Sigmoid colon (tissue), 7 donors: ENCODE measurements around the gene NATD1. TPM values are rescaled to one million over a fixed set of nuclear protein-coding genes. Genes with fewer than 3 reads are reported as not detected.

ENCODE experiments used
- DNase-seq: peaks from one replicate; pipeline ENCODE4 v3.0.0-alpha.2; 2019
- H3K27ac ChIP-seq, 4 donors: fragments of 200-600 bp; sonication (generic); one replicate each; pipeline ENCODE4 v1.5.1; 2016 to 2019; ENCODE audit warnings: mild to moderate bottlenecking in 1 of 4
- H3K27me3 ChIP-seq, 3 donors: fragments of 200-600 bp; sonication (generic); one replicate each; pipeline ENCODE4 v1.5.1; 2019; ENCODE audit warnings: mild to moderate bottlenecking in 1 of 3
- H3K36me3 ChIP-seq, 4 donors: fragments of 200-600 bp; sonication (generic); one replicate each; pipeline ENCODE4 v1.5.1; 2016 to 2019
- H3K4me1 ChIP-seq, 4 donors: fragments of 200-600 bp; sonication (generic); one replicate each; pipeline ENCODE4 v1.5.1; 2017 to 2019
- H3K4me3 ChIP-seq, 4 donors: fragments of 200-600 bp; sonication (generic); one replicate each; pipeline ENCODE4 v1.5.1; 2017 to 2019; ENCODE audit warnings: mild to moderate bottlenecking in 2 of 4, moderate library complexity in 1 of 4
- H3K9me3 ChIP-seq, 4 donors: fragments of 200-600 bp in 3 of 4; sonication (generic) in 3 of 4; one replicate each; pipeline versions ENCODE4 v1.5.1 to v1.6.1; 2013 to 2019
- CTCF ChIP-seq, 4 experiments: fragments of 450-650 bp in 3 of 4; fragments of 200-600 bp in 1 of 4; IDR thresholded peaks; one replicate each; pipeline ENCODE4 v1.5.1; 2016 to 2019; ENCODE audit warnings: antibody characterized with exemption in 4 of 4, mild to moderate bottlenecking in 3 of 4, moderate library complexity in 2 of 4
- EP300 ChIP-seq, 4 donors: sonication (generic); formaldehyde crosslinking; IDR thresholded peaks; one replicate each; pipeline ENCODE4 v1.6.1; 2017; ENCODE audit warnings: antibody characterized with exemption in 4 of 4
- POLR2A ChIP-seq, 2 donors: fragments of 450-650 bp; IDR thresholded peaks; one replicate each; pipeline ENCODE4 v1.6.1; 2016; ENCODE audit warnings: antibody characterized with exemption in 2 of 2, mild to moderate bottlenecking in 2 of 2, moderate library complexity in 2 of 2
- POLR2AphosphoS5 ChIP-seq, 4 donors: sonication (generic); formaldehyde crosslinking; IDR thresholded peaks; one replicate each; pipeline ENCODE4 v1.6.1; 2017; ENCODE audit warnings: antibody characterized with exemption in 4 of 4
- WGBS, 2 donors: extraction: QIAGEN DNeasy Blood & Tissue Kit; methylation state at CpG; one replicate each; pipeline ENCODE4 v1.1.7; 2013; 5-methylcytosine and 5-hydroxymethylcytosine counted together
- intact Hi-C: fragments of 100-400 bp; cut with DNase I; formaldehyde crosslinking; loops from one replicate; pipeline ENCODE4 v1.15.1; 2023
- polyA plus RNA-seq, 3 donors: library from polyadenylated mRNA; stranded (reverse); fragments of 200-250 nt; gene quantifications; one replicate each; pipeline ENCODE4 v1.2.3, GENCODE V29; 2013
- total RNA-seq, 4 donors: library from RNA; depleted of rRNA; stranded (reverse); fragments of >200 nt; gene quantifications; one replicate each; pipeline ENCODE4 v1.1.0, GENCODE V29; 2016
- donor health status: healthy with polysubstance abuse.
- donor health status: Bipolar disorder and iron deficiency.
- donor health status: healthy.

The NATD1 gene
- total and polyA plus RNA-seq, 7 donors = 2.5 to 13.8 (median 6.8) TPM

- 68 to 74% methylated on average over 22 of the region's 22 CpGs for WGBS, 2 donors
- Histone ChIP-seq H3K36me3 (peaks cover 6 to 29% (median 20%) of the 10 kb centered on the region in 4 donors), H3K9me3 (no peaks in the 10 kb centered on the region), H3K27ac (peak overlapping the region in 1 of 4 donors; percentile 24), H3K4me3 (no peak overlapping the region), H3K27me3 (no peaks in the 10 kb centered on the region), H3K4me1 (peaks cover 0 to 40% (median 27%) of the 10 kb centered on the region in 4 donors)
- no peak for TF ChIP-seq POLR2AphosphoS5 (IDR thresholded peaks at IDR 0.05)
- TF ChIP-seq CTCF (IDR thresholded peaks at IDR 0.05) = no peak
- no peak for TF ChIP-seq EP300 (IDR thresholded peaks at IDR 0.05)
- TF ChIP-seq POLR2A (IDR thresholded peaks at IDR 0.05) = no peak
- peak; percentile 61 for DNase-seq
- intact Hi-C loops = no loop called here
Observed at GRCh38 chr17:21296097-21297025, 43.2 kb upstream of the NATD1 start.

- peak in 1 of 4 donors; percentile 51 for TF ChIP-seq POLR2AphosphoS5 (IDR thresholded peaks at IDR 0.05)
- no peak for TF ChIP-seq CTCF (IDR thresholded peaks at IDR 0.05)
- peak in 2 of 4 donors; percentile 23 to 38 for TF ChIP-seq EP300 (IDR thresholded peaks at IDR 0.05)
- H3K36me3 ChIP-seq = peaks cover 0 to 19% (median 10%) of the 10 kb centered on the region in 4 donors
- no peaks in the 10 kb centered on the region for H3K9me3 ChIP-seq
- DNase-seq = no peak
- intact Hi-C loops = no loop called here
- H3K4me1 ChIP-seq = peaks cover 0 to 48% (median 33%) of the 10 kb centered on the region in 4 donors
- peak overlapping the region in 2 of 4 donors; percentile 17 to 24 for H3K27ac ChIP-seq
- no peak overlapping the region for H3K4me3 ChIP-seq
- no peaks in the 10 kb centered on the region for H3K27me3 ChIP-seq
- WGBS, 2 donors = 63 to 68% methylated on average over 19 of the region's 19 CpGs
Observed at GRCh38 chr17:21295036-21295952, 42.1 kb upstream of the NATD1 start.

- TF ChIP-seq CTCF (IDR thresholded peaks at IDR 0.05) (no peak), POLR2AphosphoS5 (IDR thresholded peaks at IDR 0.05) (no peak), EP300 (IDR thresholded peaks at IDR 0.05) (no peak), POLR2A (IDR thresholded peaks at IDR 0.05) (no peak)
- H3K9me3 ChIP-seq = no peaks in the 10 kb centered on the region
- H3K36me3 ChIP-seq = peaks cover 0 to 11% (median 4%) of the 10 kb centered on the region in 4 donors
- intact Hi-C loops = no loop called here
- no peaks in the 10 kb centered on the region for H3K27me3 ChIP-seq
- peaks cover 0 to 56% (median 41%) of the 10 kb centered on the region in 4 donors for H3K4me1 ChIP-seq
- WGBS, 2 donors = 70 to 71% methylated on average over 12 of the region's 12 CpGs
- no peak for DNase-seq
- H3K4me3 ChIP-seq = no peak overlapping the region
- H3K27ac ChIP-seq = peak overlapping the region in 2 of 4 donors; percentile 17 to 24
Observed at GRCh38 chr17:21294321-21295035, 41.3 kb upstream of the NATD1 start.

DNA sequence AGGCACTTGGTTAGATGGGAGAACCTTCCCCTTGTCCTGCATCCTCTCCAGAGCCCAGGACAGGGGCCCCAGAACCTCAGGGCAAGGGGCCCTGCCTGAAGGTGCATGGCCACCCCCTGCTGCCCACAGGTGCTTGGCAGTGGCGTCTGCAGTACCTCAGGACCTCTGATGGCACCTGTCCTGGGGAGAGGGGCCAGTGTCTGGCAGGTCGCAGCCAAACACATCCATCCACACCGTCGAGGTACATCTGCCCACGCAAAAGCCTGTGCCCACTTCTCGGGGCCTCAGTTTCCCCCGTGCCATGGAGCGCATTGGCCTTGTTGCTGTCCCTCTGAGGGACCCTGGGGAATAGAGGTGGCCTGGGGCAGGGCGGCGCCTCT, 40.6 kb upstream of the NATD1 start:
- TF ChIP-seq POLR2AphosphoS5 (IDR thresholded peaks at IDR 0.05) (no peak), EP300 (IDR thresholded peaks at IDR 0.05) (no peak), CTCF (IDR thresholded peaks at IDR 0.05) (no peak), POLR2A (IDR thresholded peaks at IDR 0.05) (no peak)
- WGBS, 2 donors = 66 to 74% methylated on average over 10 of the region's 10 CpGs
- H3K4me1 ChIP-seq = peaks cover 0 to 62% (median 48%) of the 10 kb centered on the region in 4 donors
- no peaks in the 10 kb centered on the region for H3K9me3 ChIP-seq
- no peak overlapping the region for H3K4me3 ChIP-seq
- intact Hi-C loops = no loop called here
- peaks cover 0 to 5% (median 2%) of the 10 kb centered on the region in 4 donors for H3K36me3 ChIP-seq
- no peaks in the 10 kb centered on the region for H3K27me3 ChIP-seq
- peak overlapping the region in 1 of 4 donors; percentile 24 for H3K27ac ChIP-seq
- no peak for DNase-seq
